GM21367 (cell line): ENCODE measurements around the gene MYO1H.

Experiments
- ATAC-seq: cut with Tn5 transposase; IDR thresholded peaks from one replicate; pipeline ENCODE4 v1.9.1; 2021; ENCODE audit not compliant: unreplicated experiment

Gene MYO1H

GRCh38 chr12:109448272-109448671 is 100.6 kb downstream of the MYO1H start:
- ATAC-seq: no peak

- ATAC-seq: no peak
Measured at GRCh38 chr12:109448707-109449390, 101.1 kb downstream of the MYO1H start.

GRCh38 chr12:109449845-109450532 is 102.3 kb downstream of the MYO1H start:
- no peak for ATAC-seq

GRCh38 chr12:109450980-109451379 is 103.3 kb downstream of the MYO1H start:
- no peak for ATAC-seq

- ATAC-seq: no peak
Measured at GRCh38 chr12:109451400-109451799, 103.7 kb downstream of the MYO1H start.

- no peak for ATAC-seq
Measured at GRCh38 chr12:109452489-109452888, 104.8 kb downstream of the MYO1H start.

- ATAC-seq: no peak
Measured at GRCh38 chr12:109455706-109456105, 108.0 kb downstream of the MYO1H start.

- no peak for ATAC-seq
Measured at GRCh38 chr12:109458086-109458485, 110.4 kb downstream of the MYO1H start.

- no peak for ATAC-seq
Measured at GRCh38 chr12:109458771-109459208, 111.1 kb downstream of the MYO1H start.

GRCh38 chr12:109459247-109459646 is 111.5 kb downstream of the MYO1H start:
- no peak for ATAC-seq

- ATAC-seq: no peak
Measured at GRCh38 chr12:109460538-109460937, 112.8 kb downstream of the MYO1H start.

- no peak for ATAC-seq
Measured at GRCh38 chr12:109461049-109461845, 113.5 kb downstream of the MYO1H start.

GRCh38 chr12:109461846-109462756 is 114.4 kb downstream of the MYO1H start:
- no peak for ATAC-seq

- no peak for ATAC-seq
Measured at GRCh38 chr12:109462868-109463692, 115.4 kb downstream of the MYO1H start.

GRCh38 chr12:109463756-109464155 is 116.1 kb downstream of the MYO1H start:
- no peak for ATAC-seq

- ATAC-seq: no peak
Measured at GRCh38 chr12:109464642-109465351, 117.1 kb downstream of the MYO1H start.

GRCh38 chr12:109466305-109466704 is 118.6 kb downstream of the MYO1H start:
- ATAC-seq: no peak

GRCh38 chr12:109466821-109467220 is 119.1 kb downstream of the MYO1H start:
- ATAC-seq: no peak

- no peak for ATAC-seq
Measured at GRCh38 chr12:109467978-109468676, 120.4 kb downstream of the MYO1H start.
